K562 (cell line): Measurements from ENCODE around the gene SSR2. TPM values are rescaled to one million over a fixed set of nuclear protein-coding genes. Genes with fewer than 3 reads are reported as not detected.

ENCODE experiments used
- ATAC-seq: fragments of 200-7000 bp; cut with Tn5 transposase; 3 replicates; pipeline ENCODE4 v1.9.1; 2020; ENCODE audit warnings: moderate library complexity
- BruUV-seq: library from RNA; stranded (reverse); fragments of 400-500 nt; replicated peaks from 2 replicates; lab custom pipeline; 2021; lab: Mats Ljungman, UMichigan
- CTCF ChIA-PET: fragments of 300-600 bp; formaldehyde crosslinking; extraction: SDS; loops from one replicate; lab custom pipeline; 2021; ENCODE audit warnings: low intra/inter-chr PET ratio; lab: Yijun Ruan, JAX
- POLR2A ChIA-PET: fragments of 300-600, 350-650 bp; sonication (Branson Sonifier 250); formaldehyde crosslinking; extraction: SDS; loops from one replicate; lab custom pipeline; 2021; ENCODE audit warnings: antibody characterized with exemption, inconsistent platforms; lab: Yijun Ruan, JAX
- DNase-seq, 4 experiments: peaks; one replicate each; pipeline versions ENCODE4 v3.0.0 to v3.0.0-alpha.2; 2011 to 2018; ENCODE audit warnings: low spot score in 3 of 4, mixed read lengths in 3 of 4; ENCODE audit errors: extremely low read depth in 1 of 4
- FAIRE-seq: peaks from 2 replicates; lab custom pipeline; 2011; peaks lifted over from hg19 to GRCh38; lab: Jason Lieb, UNC
- H2AFZ ChIP-seq: 2 replicates; pipeline ENCODE4 v1.6.0; 2011; ENCODE audit warnings: low read depth, low read length, control low read depth, inconsistent platforms
- H3K27ac ChIP-seq: fragments of 200-600 bp; 3 replicates; pipeline ENCODE4 v1.8.0; 2011; ENCODE audit warnings: low read depth, mild to moderate bottlenecking, control low read depth, inconsistent platforms, low read length, moderate library complexity, mixed read lengths; ENCODE audit errors: extremely low read depth
- H3K27me3 ChIP-seq, 2 experiments: fragments of 300-600 bp in 1 of 2; 2 replicates in 1 of 2; 3 replicates in 1 of 2; pipeline versions ENCODE4 v1.6.0 to v1.8.0; 2011; ENCODE audit warnings: inconsistent platforms in 2 of 2, low read length in 2 of 2, mild to moderate bottlenecking in 1 of 2, mixed read lengths in 1 of 2, moderate library complexity in 1 of 2; ENCODE audit not compliant: control insufficient read depth in 2 of 2, insufficient read depth in 2 of 2
- H3K36me3 ChIP-seq: fragments of 300-600 bp; 3 replicates; pipeline ENCODE4 v1.8.0; 2011; ENCODE audit warnings: mild to moderate bottlenecking, low read length, inconsistent platforms; ENCODE audit not compliant: control insufficient read depth, insufficient read depth
- H3K4me1 ChIP-seq, 2 experiments: fragments of 200-600 bp in 1 of 2; replicated peaks in 1 of 2; 2 replicates in 1 of 2; 3 replicates in 1 of 2; pipeline versions ENCODE4 v1.5.1 to v1.8.0; 2011; ENCODE audit warnings: inconsistent platforms in 2 of 2, low read length in 2 of 2, mild to moderate bottlenecking in 1 of 2, mixed read lengths in 1 of 2, moderate library complexity in 1 of 2; ENCODE audit not compliant: control insufficient read depth in 2 of 2, insufficient read depth in 2 of 2
- H3K4me2 ChIP-seq: 2 replicates; pipeline ENCODE4 v1.6.1; 2011; ENCODE audit warnings: low read length, control low read depth, inconsistent platforms, mixed read lengths; ENCODE audit not compliant: insufficient read depth
- H3K4me3 ChIP-seq: fragments of 200-600 bp; sonication (generic), shearing (Covaris generic); 2 replicates; pipeline ENCODE4 v1.5.1; 2016; ENCODE audit warnings: control low read depth, inconsistent platforms
- H3K79me2 ChIP-seq: fragments of 200-600 bp; 3 replicates; pipeline ENCODE4 v1.8.0; 2011; ENCODE audit warnings: low read length, inconsistent platforms; ENCODE audit not compliant: control insufficient read depth, insufficient read depth
- H3K9ac ChIP-seq, 2 experiments: 2 replicates each; pipeline versions ENCODE4 v1.6.0 to v1.6.1; 2011; ENCODE audit warnings: low read depth in 2 of 2, low read length in 2 of 2, control low read depth in 1 of 2, inconsistent platforms in 1 of 2, mild to moderate bottlenecking in 1 of 2, mixed read lengths in 1 of 2; ENCODE audit not compliant: insufficient read depth in 1 of 2
- H3K9me1 ChIP-seq: one replicate; pipeline ENCODE4 v1.6.0; 2011; ENCODE audit warnings: inconsistent platforms, mild to moderate bottlenecking, low read length, moderate library complexity; ENCODE audit not compliant: control insufficient read depth, insufficient read depth
- H3K9me3 ChIP-seq: replicated peaks from 2 replicates; pipeline ENCODE4 v1.5.1; 2011; ENCODE audit warnings: low read depth, low read length, inconsistent platforms; ENCODE audit not compliant: control insufficient read depth, insufficient read depth
- H4K20me1 ChIP-seq: replicated peaks from 2 replicates; pipeline ENCODE4 v1.6.1; 2011; ENCODE audit warnings: low read length, inconsistent platforms, mixed read lengths; ENCODE audit not compliant: control insufficient read depth, insufficient read depth
- KHSRP ChIP-seq: fragments of 450-650 bp; IDR thresholded peaks from 2 replicates; pipeline ENCODE4 v1.6.1; 2017
- MAFF ChIP-seq: IDR thresholded peaks from 2 replicates; pipeline ENCODE4 v1.6.1; 2012; ENCODE audit warnings: low read length, improper control_type of control experiment
- NR2C2 ChIP-seq, 2 experiments: fragments of 200-800 bp in 1 of 2; sonication (Bioruptor generic) in 1 of 2; sonication (generic) in 1 of 2; formaldehyde crosslinking in 1 of 2; IDR thresholded peaks; 2 replicates each; pipeline versions ENCODE4 v1.6.1 to v1.8.0; 2016 to 2022; ENCODE audit warnings: mild to moderate bottlenecking in 1 of 2, missing compliant biosample characterization in 1 of 2, missing genetic modification characterization in 1 of 2, missing genetic modification reagents in 1 of 2
- POLR2H ChIP-seq: IDR thresholded peaks from 2 replicates; pipeline ENCODE4 v1.6.1; 2016; ENCODE audit warnings: missing genetic modification characterization, low read depth, mild to moderate bottlenecking, control low read depth, missing compliant biosample characterization, moderate library complexity
- PRDM10 ChIP-seq: fragments of 450-650 bp; IDR thresholded peaks from 2 replicates; pipeline ENCODE4 v1.6.1; 2018; ENCODE audit not compliant: partially characterized antibody
- ZBTB2 ChIP-seq: fragments of 450-650 bp; IDR thresholded peaks from 2 replicates; pipeline ENCODE4 v1.6.1; 2016; ENCODE audit warnings: antibody characterized with exemption
- ZNF609 ChIP-seq: sonication (generic); formaldehyde crosslinking; IDR thresholded peaks from 2 replicates; pipeline ENCODE4 v1.8.1; 2023; ENCODE audit warnings: missing genetic modification reagents, mild to moderate bottlenecking, borderline replicate concordance
- ZNF766 ChIP-seq: fragments of 200-800 bp; sonication (Bioruptor generic); conservative IDR thresholded peaks from 2 replicates; pipeline ENCODE4 v1.6.1; 2016; ENCODE audit warnings: missing genetic modification characterization, missing compliant biosample characterization
- ZSCAN32 ChIP-seq: fragments of 450-650 bp; formaldehyde crosslinking; IDR thresholded peaks from 2 replicates; pipeline ENCODE4 v1.4.0; 2020; ENCODE audit warnings: mild to moderate bottlenecking, moderate library complexity
- WGBS: fragments of 100-300 bp; shearing (Covaris generic); methylation state at CpG from one replicate; pipeline ENCODE4 v1.1.6; 2016; ENCODE audit warnings: low coverage, mixed read lengths; ENCODE audit not compliant: insufficient coverage; ENCODE audit errors: missing lambda C conversion rate; 5-methylcytosine and 5-hydroxymethylcytosine counted together
- in situ Hi-C: fragments of 300-500 bp; cut with MboI; formaldehyde crosslinking; loops from 4 replicates; pipeline ENCODE4 v1.15.0; 2018; ENCODE audit warnings: inconsistent platforms, mixed read lengths
- intact Hi-C: fragments of 100-400 bp; cut with micrococcal nuclease; formaldehyde crosslinking; loops from 2 replicates; pipeline ENCODE4 v1.14.2; 2022
- polyA plus RNA-seq, 8 experiments: library from polyadenylated mRNA; depleted of rRNA in 4 of 8; stranded (reverse) in 5 of 8; unstranded in 3 of 8; fragments of >200 nt; fragmentation: Nextera tagmentation in 2 of 8; fragmentation: Illumina TruSeq in 1 of 8; extraction: Ambion mirVana in 2 of 8; extraction: Trizol in 1 of 8; gene quantifications; 2 replicates each; pipeline versions ENCODE4 v1.2.1 to v1.2.3, GENCODE V29; 2011 to 2014; ENCODE audit warnings: inconsistent platforms in 1 of 8, missing spikeins in 1 of 8
- total RNA-seq, 7 experiments: library from RNA; depleted of rRNA in 6 of 7; stranded (reverse); fragments of >200 nt in 6 of 7; fragmentation: Illumina TruSeq in 2 of 7; extraction: Trizol in 2 of 7; gene quantifications; 2 replicates each; pipeline versions ENCODE4 v1.2.1 to v1.2.3, GENCODE V29; 2011 to 2021; ENCODE audit warnings: low replicate concordance in 1 of 7
- TF ChIP-seq, protein P1 (sequence below): sonication (generic); formaldehyde crosslinking; IDR thresholded peaks from 2 replicates; pipeline ENCODE4 v1.8.1; 2022; ENCODE audit warnings: missing genetic modification reagents

Gene SSR2
- total and polyA plus RNA-seq, 9 of the 15 experiments (the other 6 are each of a cell fraction or from before 2014, with no cell fraction given) = 161 to 411 (median 240) TPM

- DNase-seq = no peak
- 86% methylated on average over 2 of the region's 2 CpGs for WGBS
- CTCF ChIA-PET = interaction anchor here (0.6 to 2.1 kb wide), 4 partner anchors 10 to 952 kb away, joined by 3 to 6 read pairs (median 4); partner anchors contain the start of gene LAMTOR2
- TF ChIP-seq NR2C2 (CRISPR knock-in tag; IDR thresholded peaks at IDR 0.05) (no peak), NR2C2 (tag; IDR thresholded peaks at IDR 0.05) (no peak), ZSCAN32 (CRISPR knock-in tag) (no peak), PRDM10 (no peak), KHSRP (no peak), ZNF609 (CRISPR knock-in tag) (no peak), MAFF (no peak), POLR2H (tag) (no peak), ZBTB2 (no peak), ZNF766 (CRISPR knock-in tag) (no peak)
- TF ChIP-seq, protein P1, sequence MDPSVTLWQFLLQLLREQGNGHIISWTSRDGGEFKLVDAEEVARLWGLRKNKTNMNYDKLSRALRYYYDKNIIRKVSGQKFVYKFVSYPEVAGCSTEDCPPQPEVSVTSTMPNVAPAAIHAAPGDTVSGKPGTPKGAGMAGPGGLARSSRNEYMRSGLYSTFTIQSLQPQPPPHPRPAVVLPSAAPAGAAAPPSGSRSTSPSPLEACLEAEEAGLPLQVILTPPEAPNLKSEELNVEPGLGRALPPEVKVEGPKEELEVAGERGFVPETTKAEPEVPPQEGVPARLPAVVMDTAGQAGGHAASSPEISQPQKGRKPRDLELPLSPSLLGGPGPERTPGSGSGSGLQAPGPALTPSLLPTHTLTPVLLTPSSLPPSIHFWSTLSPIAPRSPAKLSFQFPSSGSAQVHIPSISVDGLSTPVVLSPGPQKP (CRISPR knock-in tag) = no peak
Observed at GRCh38 chr1:156064615-156065014, 43.9 kb upstream of the SSR2 start.

More at GRCh38 chr1:156064615-156065014, 43.9 kb upstream of the SSR2 start:
- H3K27me3 ChIP-seq = no peaks in the 10 kb centered on the region
- no peak for ATAC-seq
- no peaks in the 10 kb centered on the region for H3K79me2 ChIP-seq
- no peaks in the 10 kb centered on the region for H4K20me1 ChIP-seq
- POLR2A ChIA-PET = interaction anchor here (0.6 to 2.5 kb wide), 4 partner anchors 10 to 142 kb away, joined by 3 to 9 read pairs (median 3); partner anchors contain the start of gene KHDC4
- H3K4me1 ChIP-seq = peaks cover 6 to 21% of the 10 kb centered on the region in 2 experiments; a peak in 4 of 5 replicates
- H3K9me1 ChIP-seq = no peaks in the 10 kb centered on the region
- no peaks in the 10 kb centered on the region for H3K9me3 ChIP-seq
- H2AFZ ChIP-seq = no peak overlapping the region
- no peaks in the 10 kb centered on the region for H3K36me3 ChIP-seq
- intact Hi-C loops (loop anchor here (5.0 kb wide), 3 partner anchors 37 to 327 kb away; no protein-coding TSS in a partner anchor), in situ Hi-C loops (loop anchor here (5.0 kb wide), 1 partner anchor 132 kb away; the partner anchor contains the start of gene KHDC4)
- no peak for FAIRE-seq
- no TSS peak for BruUV-seq
- H3K27ac ChIP-seq = no peak overlapping the region
- no peak overlapping the region for H3K4me3 ChIP-seq
- no peak overlapping the region for H3K9ac ChIP-seq
- H3K4me2 ChIP-seq = no peak overlapping the region
